Uterus (tissue), 2 donors: ENCODE measurements around the gene LRRC8B.

ENCODE experiments used
- CTCF ChIP-seq, 4 experiments: fragments of 200-600 bp in 2 of 4; fragments of 450-650 bp in 2 of 4; sonication (generic) in 2 of 4; IDR thresholded peaks; one replicate each; pipeline ENCODE4 v1.5.1; 2016 to 2019; ENCODE audit warnings: antibody characterized with exemption in 4 of 4, mild to moderate bottlenecking in 2 of 4, moderate library complexity in 1 of 4
- POLR2A ChIP-seq, 2 donors: fragments of 450-650 bp; IDR thresholded peaks; one replicate each; pipeline ENCODE4 v1.6.1; 2016; ENCODE audit warnings: antibody characterized with exemption in 2 of 2, mild to moderate bottlenecking in 1 of 2, moderate library complexity in 1 of 2

GRCh38 chr1:89553157-89553556 lies 28.5 kb downstream of the LRRC8B start:
- TF ChIP-seq CTCF (IDR thresholded peaks at IDR 0.05) (no peak), POLR2A (IDR thresholded peaks at IDR 0.05) (no peak)
